ENCODE results near the gene EHMT2.

DNA sequence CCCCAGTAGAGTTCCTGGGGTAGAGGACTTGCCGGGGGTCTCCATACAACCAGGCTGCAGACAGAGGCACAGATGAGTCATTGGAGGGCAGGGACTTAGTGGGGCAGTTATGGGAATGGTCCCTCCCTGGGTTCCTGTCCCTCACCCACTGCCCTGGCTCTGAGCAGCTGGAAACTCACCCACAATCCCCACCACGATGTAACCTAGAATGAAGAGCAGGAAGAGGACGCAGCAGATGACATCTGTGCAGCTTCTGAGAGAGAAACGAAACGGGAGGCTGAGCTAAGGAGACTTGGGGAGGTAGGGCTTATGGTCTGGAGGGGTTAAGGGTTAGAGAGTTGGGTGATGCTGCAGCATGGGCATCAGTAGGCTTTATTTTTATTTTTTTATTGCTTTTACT is 21.6 kb downstream of the EHMT2 start:
- TF ChIP-seq, protein P1, sequence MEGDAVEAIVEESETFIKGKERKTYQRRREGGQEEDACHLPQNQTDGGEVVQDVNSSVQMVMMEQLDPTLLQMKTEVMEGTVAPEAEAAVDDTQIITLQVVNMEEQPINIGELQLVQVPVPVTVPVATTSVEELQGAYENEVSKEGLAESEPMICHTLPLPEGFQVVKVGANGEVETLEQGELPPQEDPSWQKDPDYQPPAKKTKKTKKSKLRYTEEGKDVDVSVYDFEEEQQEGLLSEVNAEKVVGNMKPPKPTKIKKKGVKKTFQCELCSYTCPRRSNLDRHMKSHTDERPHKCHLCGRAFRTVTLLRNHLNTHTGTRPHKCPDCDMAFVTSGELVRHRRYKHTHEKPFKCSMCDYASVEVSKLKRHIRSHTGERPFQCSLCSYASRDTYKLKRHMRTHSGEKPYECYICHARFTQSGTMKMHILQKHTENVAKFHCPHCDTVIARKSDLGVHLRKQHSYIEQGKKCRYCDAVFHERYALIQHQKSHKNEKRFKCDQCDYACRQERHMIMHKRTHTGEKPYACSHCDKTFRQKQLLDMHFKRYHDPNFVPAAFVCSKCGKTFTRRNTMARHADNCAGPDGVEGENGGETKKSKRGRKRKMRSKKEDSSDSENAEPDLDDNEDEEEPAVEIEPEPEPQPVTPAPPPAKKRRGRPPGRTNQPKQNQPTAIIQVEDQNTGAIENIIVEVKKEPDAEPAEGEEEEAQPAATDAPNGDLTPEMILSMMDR (conservative IDR thresholded peaks at IDR 0.05) = no peak
- TF ChIP-seq ZFX (IDR thresholded peaks at IDR 0.05) = no peak

Data from C4-2B (cell line).